PC-3 (cell line): ENCODE measurements around the gene ADCY5.

Source experiments
- CTCF ChIP-seq: fragments of 300-600 bp; sonication (generic); conservative IDR thresholded peaks from 2 replicates; pipeline ENCODE4 v1.5.1; 2017; ENCODE audit warnings: antibody characterized with exemption, low read depth, mild to moderate bottlenecking, low read length
- EZH2 ChIP-seq: fragments of 300-600 bp; sonication (generic); IDR thresholded peaks from one replicate; pipeline ENCODE4 v1.6.1; 2017; ENCODE audit warnings: antibody characterized with exemption, mild to moderate bottlenecking, low read length; ENCODE audit not compliant: unreplicated experiment

GRCh38 chr3:123272547-123272946 is 176.3 kb downstream of the ADCY5 start:
- TF ChIP-seq CTCF (no peak), EZH2 (no peak)
